Peyer's patch (tissue), 4 donors: ENCODE measurements around the gene FMOD. TPM values are rescaled to one million over a fixed set of nuclear protein-coding genes. Genes with fewer than 3 reads are reported as not detected.

Experiments used
- DNase-seq, 3 donors: peaks; one replicate each; pipeline ENCODE4 v3.0.0-alpha.2; 2017 to 2019
- H3K27ac ChIP-seq, 4 donors: fragments of 200-600 bp; sonication (generic); one replicate each; pipeline ENCODE4 v1.5.1; 2016 to 2019
- H3K27me3 ChIP-seq, 2 donors: fragments of 200-600 bp; sonication (generic); one replicate each; pipeline ENCODE4 v1.5.1; 2019
- H3K36me3 ChIP-seq, 3 donors: fragments of 200-600 bp; sonication (generic); one replicate each; pipeline ENCODE4 v1.5.1; 2016 to 2019
- H3K4me1 ChIP-seq, 4 donors: fragments of 200-600 bp; sonication (generic); one replicate each; pipeline ENCODE4 v1.5.1; 2016 to 2019
- H3K4me3 ChIP-seq, 4 donors: fragments of 200-600 bp; sonication (generic); 1 replicate in 3 of 4; 2 replicates in 1 of 4; pipeline ENCODE4 v1.5.1; 2016 to 2019; ENCODE audit warnings: mild to moderate bottlenecking in 1 of 4
- H3K9me3 ChIP-seq, 4 donors: fragments of 200-600 bp; sonication (generic); one replicate each; pipeline ENCODE4 v1.5.1; 2016 to 2019; ENCODE audit warnings: mild to moderate bottlenecking in 1 of 4
- CTCF ChIP-seq, 6 experiments: fragments of 450-650 bp in 4 of 6; fragments of 200-600 bp in 2 of 6; sonication (generic) in 1 of 6; IDR thresholded peaks; one replicate each; pipeline ENCODE4 v1.5.1; 2017 to 2019; ENCODE audit warnings: antibody characterized with exemption in 6 of 6, mild to moderate bottlenecking in 3 of 6, moderate library complexity in 1 of 6
- POLR2A ChIP-seq, 2 donors: fragments of 450-650 bp; IDR thresholded peaks; one replicate each; pipeline ENCODE4 v1.5.1; 2017; ENCODE audit warnings: antibody characterized with exemption in 2 of 2, mild to moderate bottlenecking in 2 of 2, moderate library complexity in 2 of 2
- total RNA-seq, 4 donors: library from RNA; depleted of rRNA; stranded (reverse); fragments of >200 nt; gene quantifications; one replicate each; pipeline ENCODE4 v1.1.0, GENCODE V29; 2016

The FMOD gene
- total RNA-seq, 4 donors from 2014 or later, result 10.5 to 33.8 (median 12.2) TPM

GRCh38 chr1:203308923-203309331 is 42.0 kb downstream of the FMOD start:
- H3K4me1 ChIP-seq, result peaks cover 6 to 41% (median 9%) of the 10 kb centered on the region in 4 donors
- peak overlapping the region in 3 of 4 donors; percentile 29 to 100 (median 99) for H3K27ac ChIP-seq
- peak in 1 of 3 donors; percentile 45 for DNase-seq
- TF ChIP-seq CTCF (IDR thresholded peaks at IDR 0.05), result no peak
- TF ChIP-seq POLR2A (IDR thresholded peaks at IDR 0.05), result peak in 1 of 2 donors; percentile 4
- no peaks in the 10 kb centered on the region for H3K9me3 ChIP-seq
- H3K27me3 ChIP-seq, result no peaks in the 10 kb centered on the region
- H3K4me3 ChIP-seq, result peak overlapping the region; percentile 90 to 98 (median 97)
- H3K36me3 ChIP-seq, result peaks cover 0 to 34% (median 0%) of the 10 kb centered on the region in 3 donors

GRCh38 chr1:203308328-203308922 is 42.5 kb downstream of the FMOD start:
- peaks cover 0 to 34% (median 0%) of the 10 kb centered on the region in 3 donors for H3K36me3 ChIP-seq
- H3K4me1 ChIP-seq, result peaks cover 6 to 41% (median 9%) of the 10 kb centered on the region in 4 donors
- H3K9me3 ChIP-seq, result no peaks in the 10 kb centered on the region
- H3K4me3 ChIP-seq, result peak overlapping the region; percentile 90 to 98 (median 97)
- peak in 1 of 3 donors; percentile 44 for DNase-seq
- H3K27me3 ChIP-seq, result no peaks in the 10 kb centered on the region
- TF ChIP-seq POLR2A (IDR thresholded peaks at IDR 0.05) (no peak), CTCF (IDR thresholded peaks at IDR 0.05) (no peak)
- peak overlapping the region in 3 of 4 donors; percentile 29 to 100 (median 99) for H3K27ac ChIP-seq

- Histone ChIP-seq H3K4me3 (peak overlapping the region; percentile 90 to 98 (median 97)), H3K4me1 (peaks cover 6 to 42% (median 9%) of the 10 kb centered on the region in 4 donors), H3K27ac (peak overlapping the region; percentile 31 to 100 (median 98)), H3K27me3 (no peaks in the 10 kb centered on the region), H3K36me3 (peaks cover 0 to 34% (median 0%) of the 10 kb centered on the region in 3 donors), H3K9me3 (no peaks in the 10 kb centered on the region)
- peak in 1 of 3 donors; percentile 46 for DNase-seq
- TF ChIP-seq POLR2A (IDR thresholded peaks at IDR 0.05), result peak in 1 of 2 donors; percentile 2
- TF ChIP-seq CTCF (IDR thresholded peaks at IDR 0.05), result no peak
Measured at GRCh38 chr1:203307641-203308126, 43.2 kb downstream of the FMOD start.

- peak; percentile 58 to 73 (median 62) for DNase-seq
- H3K4me3 ChIP-seq, result peak overlapping the region; percentile 90 to 98 (median 97)
- peaks cover 6 to 44% (median 9%) of the 10 kb centered on the region in 4 donors for H3K4me1 ChIP-seq
- TF ChIP-seq CTCF (IDR thresholded peaks at IDR 0.05), result no peak
- no peak for TF ChIP-seq POLR2A (IDR thresholded peaks at IDR 0.05)
- H3K9me3 ChIP-seq, result no peaks in the 10 kb centered on the region
- peak overlapping the region; percentile 97 to 100 (median 98) for H3K27ac ChIP-seq
- H3K27me3 ChIP-seq, result no peaks in the 10 kb centered on the region
- H3K36me3 ChIP-seq, result peaks cover 0 to 33% (median 0%) of the 10 kb centered on the region in 3 donors
Measured at GRCh38 chr1:203306965-203307541, 43.9 kb downstream of the FMOD start.

GRCh38 chr1:203306089-203306964 is 44.6 kb downstream of the FMOD start:
- peak; percentile 70 to 88 (median 71) for DNase-seq
- peak; percentile 30 to 54 for TF ChIP-seq POLR2A (IDR thresholded peaks at IDR 0.05)
- TF ChIP-seq CTCF (IDR thresholded peaks at IDR 0.05), result peak in 3 of 6 experiments; percentile 11 to 31 (median 20)
- no peaks in the 10 kb centered on the region for H3K27me3 ChIP-seq
- H3K9me3 ChIP-seq, result no peaks in the 10 kb centered on the region
- H3K4me3 ChIP-seq, result peak overlapping the region; percentile 90 to 98 (median 97)
- peaks cover 0 to 30% (median 0%) of the 10 kb centered on the region in 3 donors for H3K36me3 ChIP-seq
- H3K4me1 ChIP-seq, result peaks cover 7 to 44% (median 9%) of the 10 kb centered on the region in 4 donors
- peak overlapping the region; percentile 97 to 100 (median 98) for H3K27ac ChIP-seq
